ENCODE measurements around the gene PIWIL4. TPM values are rescaled to one million over a fixed set of nuclear protein-coding genes. Genes with fewer than 3 reads are reported as not detected.

The PIWIL4 gene
- total RNA-seq, 1 donor, result 2.7 TPM

DNA sequence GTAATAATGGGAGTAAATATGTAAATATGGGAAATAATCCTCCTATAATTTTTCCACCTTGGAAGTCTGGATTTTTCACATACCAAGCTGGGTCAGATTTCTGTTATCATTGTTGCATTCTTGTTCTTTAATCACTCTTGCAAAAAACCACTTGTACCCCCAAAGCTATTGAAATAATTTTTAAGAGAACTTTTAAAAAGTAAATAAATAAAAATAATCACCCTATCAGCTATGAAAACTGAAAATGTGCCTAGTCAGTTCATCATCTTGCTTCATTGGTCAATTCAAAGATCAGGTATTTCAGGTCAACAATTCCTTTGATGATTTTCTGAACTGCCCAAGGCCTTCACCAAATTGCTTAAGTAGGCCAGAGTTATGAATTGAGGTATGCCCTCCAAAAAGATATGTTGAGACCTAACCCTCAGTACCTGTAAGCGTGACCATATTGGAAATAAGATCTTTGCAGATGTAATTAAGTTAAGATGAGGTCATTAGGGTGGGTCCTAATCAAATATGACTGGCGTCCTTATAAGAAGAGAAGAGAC lies 95.8 kb downstream of the PIWIL4 start:
- H3K4me3 ChIP-seq (ENCODE audit: low read depth, low read length), result no peak overlapping the region
- TF ChIP-seq, protein P1, sequence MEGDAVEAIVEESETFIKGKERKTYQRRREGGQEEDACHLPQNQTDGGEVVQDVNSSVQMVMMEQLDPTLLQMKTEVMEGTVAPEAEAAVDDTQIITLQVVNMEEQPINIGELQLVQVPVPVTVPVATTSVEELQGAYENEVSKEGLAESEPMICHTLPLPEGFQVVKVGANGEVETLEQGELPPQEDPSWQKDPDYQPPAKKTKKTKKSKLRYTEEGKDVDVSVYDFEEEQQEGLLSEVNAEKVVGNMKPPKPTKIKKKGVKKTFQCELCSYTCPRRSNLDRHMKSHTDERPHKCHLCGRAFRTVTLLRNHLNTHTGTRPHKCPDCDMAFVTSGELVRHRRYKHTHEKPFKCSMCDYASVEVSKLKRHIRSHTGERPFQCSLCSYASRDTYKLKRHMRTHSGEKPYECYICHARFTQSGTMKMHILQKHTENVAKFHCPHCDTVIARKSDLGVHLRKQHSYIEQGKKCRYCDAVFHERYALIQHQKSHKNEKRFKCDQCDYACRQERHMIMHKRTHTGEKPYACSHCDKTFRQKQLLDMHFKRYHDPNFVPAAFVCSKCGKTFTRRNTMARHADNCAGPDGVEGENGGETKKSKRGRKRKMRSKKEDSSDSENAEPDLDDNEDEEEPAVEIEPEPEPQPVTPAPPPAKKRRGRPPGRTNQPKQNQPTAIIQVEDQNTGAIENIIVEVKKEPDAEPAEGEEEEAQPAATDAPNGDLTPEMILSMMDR (IDR thresholded peaks at IDR 0.05; ENCODE audit: insufficient read depth, low read length), result no peak
- DNase-seq (ENCODE audit: low read depth), result no peak

DNA sequence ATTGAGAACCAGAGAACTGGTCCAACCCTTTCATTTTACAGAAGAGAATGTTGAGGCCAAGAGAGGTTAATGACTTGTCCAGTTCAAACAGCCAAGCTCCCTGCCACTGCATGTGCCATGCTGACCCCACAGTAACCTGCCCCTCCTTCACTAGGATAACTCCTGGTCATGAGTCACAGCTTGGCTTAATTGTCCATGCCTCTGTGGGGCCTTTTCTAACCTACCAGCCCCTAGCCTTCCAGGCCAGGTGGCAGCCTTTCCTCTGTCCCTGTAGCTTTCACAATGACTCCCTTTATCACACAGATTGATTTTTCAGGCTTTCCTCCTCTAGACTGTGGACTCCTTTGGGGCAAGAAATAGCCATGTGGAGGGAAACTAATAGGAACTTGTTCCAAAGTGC lies 97.2 kb downstream of the PIWIL4 start:
- TF ChIP-seq, protein P1 (IDR thresholded peaks at IDR 0.05; ENCODE audit: insufficient read depth, low read length), result no peak
- no peak overlapping the region for H3K4me3 ChIP-seq (ENCODE audit: low read depth, low read length)
- DNase-seq (ENCODE audit: low read depth), result no peak

DNA sequence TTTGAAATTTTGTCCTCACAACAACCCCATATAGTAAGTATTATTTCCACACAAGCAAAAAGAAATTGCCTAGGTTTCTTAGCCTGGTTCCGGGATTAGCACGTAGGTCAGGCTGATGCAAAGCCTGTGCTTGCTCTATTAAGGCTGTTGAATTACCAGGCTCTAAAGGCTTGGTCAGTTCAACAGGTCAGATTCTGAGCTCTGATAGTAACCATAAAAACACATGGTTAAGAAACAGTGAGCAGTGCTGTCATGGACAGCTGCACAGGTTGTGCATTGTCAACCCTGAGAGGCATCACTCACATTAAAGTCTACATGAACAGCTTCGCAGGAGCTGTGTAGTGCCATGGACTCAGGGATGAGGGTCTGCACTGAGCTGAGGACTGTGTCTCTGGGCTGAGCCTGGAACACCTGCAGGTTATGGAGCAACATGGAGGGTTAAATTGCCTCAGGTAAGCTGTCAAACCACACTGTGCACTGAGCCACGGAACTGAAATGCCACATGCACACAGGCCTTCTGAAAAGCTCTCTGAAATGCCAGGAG lies 98.0 kb downstream of the PIWIL4 start:
- TF ChIP-seq, protein P1 (IDR thresholded peaks at IDR 0.05; ENCODE audit: insufficient read depth, low read length), result no peak
- H3K4me3 ChIP-seq (ENCODE audit: low read depth, low read length), result no peak overlapping the region
- no peak for DNase-seq (ENCODE audit: low read depth)

DNA sequence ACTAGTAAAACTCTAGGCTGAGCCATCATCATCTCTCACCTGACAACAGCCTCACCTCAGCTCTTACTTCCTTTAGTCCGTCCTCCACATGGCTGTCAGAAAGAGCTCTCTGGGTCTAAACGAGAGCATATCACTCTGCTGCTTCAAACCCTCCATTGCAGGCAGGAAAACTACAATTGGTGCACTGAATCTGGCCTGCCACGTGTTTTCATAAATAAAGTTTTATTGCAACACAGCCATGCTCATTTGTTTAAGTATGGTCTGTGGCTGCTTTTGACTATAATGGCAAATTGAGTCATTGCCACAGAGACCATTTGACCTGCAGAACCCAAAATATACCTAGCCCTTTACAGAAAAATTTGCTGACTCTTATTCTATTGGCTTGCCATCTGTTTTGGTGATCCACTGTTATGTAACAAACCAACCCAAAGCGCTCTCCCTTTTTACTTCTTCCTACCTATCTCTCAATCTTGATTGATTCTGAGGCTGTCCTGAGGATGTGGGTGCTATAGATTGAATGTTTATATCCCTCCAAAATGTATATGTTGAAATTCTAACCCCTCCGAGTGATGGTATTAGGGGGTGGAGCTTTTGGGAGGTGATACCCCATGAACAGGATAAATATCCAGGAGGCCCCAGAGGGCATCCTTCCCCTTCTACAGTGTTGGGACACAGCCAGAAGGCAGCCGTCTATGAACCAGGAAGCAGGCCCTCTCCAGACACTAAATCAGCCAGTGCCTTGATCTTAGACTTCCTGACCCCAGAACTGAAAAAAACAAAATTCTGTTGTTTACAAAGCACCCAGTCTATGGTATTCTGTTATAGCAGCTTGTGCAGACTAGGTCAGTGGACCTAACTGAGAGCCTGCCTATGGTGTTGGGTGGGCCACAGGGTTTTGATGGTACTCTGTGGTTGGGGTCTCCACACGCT lies 99.9 kb downstream of the PIWIL4 start:
- TF ChIP-seq, protein P1 (IDR thresholded peaks at IDR 0.05; ENCODE audit: insufficient read depth, low read length), result no peak
- no peak overlapping the region for H3K4me3 ChIP-seq (ENCODE audit: low read depth, low read length)
- no peak for DNase-seq (ENCODE audit: low read depth)

DNA sequence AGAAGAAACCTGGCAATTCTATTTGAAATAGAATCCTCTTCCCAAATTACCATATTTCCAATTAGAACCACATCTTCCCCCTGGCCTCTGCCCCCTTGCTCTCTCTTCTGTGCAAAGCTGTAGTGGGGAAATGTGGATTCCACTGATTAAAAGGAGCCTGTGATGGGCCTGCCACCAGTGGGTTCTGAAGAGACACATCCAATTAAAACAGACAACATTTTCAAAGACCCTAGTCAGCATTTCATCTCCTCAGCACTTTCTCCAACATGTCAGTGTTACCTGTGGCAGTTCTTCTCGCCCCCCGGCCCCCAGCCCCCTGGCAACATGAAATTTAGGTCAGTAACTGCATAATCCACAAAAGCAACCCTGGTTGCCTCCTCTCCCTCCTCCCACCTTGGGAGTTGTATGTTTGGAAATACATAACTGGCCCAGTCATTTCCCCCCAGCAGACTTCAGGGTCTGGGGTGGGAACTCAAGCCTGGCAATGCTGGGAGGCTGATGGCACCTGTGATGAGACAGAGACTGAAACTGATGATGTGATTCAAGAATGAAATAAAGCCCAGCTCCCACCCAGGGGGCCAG lies 101.1 kb downstream of the PIWIL4 start:
- no peak overlapping the region for H3K4me3 ChIP-seq (ENCODE audit: low read depth, low read length)
- DNase-seq (ENCODE audit: low read depth), result no peak
- TF ChIP-seq, protein P1 (IDR thresholded peaks at IDR 0.05; ENCODE audit: insufficient read depth, low read length), result no peak

DNA sequence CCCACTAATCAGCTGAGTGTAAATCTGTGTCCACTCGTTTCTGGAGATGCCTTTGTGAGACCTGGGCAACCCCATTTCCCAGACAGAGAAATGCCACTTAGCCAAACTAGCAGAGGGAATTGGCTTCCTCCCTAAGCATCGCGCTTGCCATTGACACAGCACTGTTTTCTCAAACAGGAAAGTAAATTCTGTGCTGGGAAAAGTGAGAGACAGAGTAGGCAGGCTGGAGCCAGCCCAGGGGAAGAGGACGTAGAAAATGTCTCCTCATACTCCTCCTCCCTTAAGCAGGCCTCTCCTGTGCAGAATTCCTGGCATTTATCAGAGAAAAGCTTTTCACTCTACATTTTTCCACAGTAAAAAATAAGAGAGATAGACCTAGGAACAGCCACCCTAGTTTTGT lies 101.9 kb downstream of the PIWIL4 start:
- TF ChIP-seq, protein P1 (IDR thresholded peaks at IDR 0.05; ENCODE audit: insufficient read depth, low read length), result no peak
- no peak overlapping the region for H3K4me3 ChIP-seq (ENCODE audit: low read depth, low read length)
- no peak for DNase-seq (ENCODE audit: low read depth)

Other genes with a start within 250 kb of the PIWIL4 start
- not detected in 2 replicates for gene GPR83, start 165.9 kb upstream of the PIWIL4 start, total RNA-seq (ENCODE audit: low replicate concordance)
- 15.5 and 23.9 TPM in 2 replicates for gene MRE11, start 73.5 kb upstream of the PIWIL4 start, total RNA-seq (ENCODE audit: low replicate concordance)
- gene ANKRD49, start 73.4 kb upstream of the PIWIL4 start, total RNA-seq (ENCODE audit: low replicate concordance), result 13.7 and 13.9 TPM in 2 replicates
- not detected in 2 replicates for gene C11orf97, start 54.9 kb upstream of the PIWIL4 start, total RNA-seq (ENCODE audit: low replicate concordance)
- gene FUT4, start 23.4 kb upstream of the PIWIL4 start, total RNA-seq (ENCODE audit: low replicate concordance), result 5.6 and 7.1 TPM in 2 replicates
- 29.4 and 64.7 TPM in 2 replicates for gene AMOTL1, start 201.0 kb downstream of the PIWIL4 start, total RNA-seq (ENCODE audit: low replicate concordance)